Measurements from ENCODE around the gene TNFRSF18.
A peak's percentile ranks its signal among the peaks of the same experiment; 100 is the strongest.

TNFRSF18 gene

GRCh38 chr1:1226566-1227362 lies 20.4 kb upstream of the TNFRSF18 start:
- no peak for DNase-seq

GRCh38 chr1:1225913-1226312 lies 19.5 kb upstream of the TNFRSF18 start:
- DNase-seq, result no peak

GRCh38 chr1:1225238-1225845 lies 18.9 kb upstream of the TNFRSF18 start:
- no peak for DNase-seq

GRCh38 chr1:1223891-1224290 lies 17.5 kb upstream of the TNFRSF18 start:
- no peak for DNase-seq

- no peak for DNase-seq
These were observed 16.9 kb upstream of the TNFRSF18 start for GRCh38 chr1:1223321-1223720.

- no peak for DNase-seq
These were observed 16.3 kb upstream of the TNFRSF18 start for GRCh38 chr1:1222575-1223225.

GRCh38 chr1:1221887-1222574 lies 15.6 kb upstream of the TNFRSF18 start:
- no peak for DNase-seq

- no peak for DNase-seq
These were observed 13.8 kb upstream of the TNFRSF18 start for GRCh38 chr1:1220197-1220596.

- no peak for DNase-seq
These were observed 12.9 kb upstream of the TNFRSF18 start for GRCh38 chr1:1219341-1219740.

- DNase-seq, result no peak
These were observed 12.3 kb upstream of the TNFRSF18 start for GRCh38 chr1:1218524-1219200.

GRCh38 chr1:1217621-1218523 lies 11.5 kb upstream of the TNFRSF18 start:
- DNase-seq, result peak; percentile 39 to 67 (median 53)

GRCh38 chr1:1216770-1217620 lies 10.6 kb upstream of the TNFRSF18 start:
- DNase-seq, result no peak

GRCh38 chr1:1215881-1216605 lies 9.7 kb upstream of the TNFRSF18 start:
- no peak for DNase-seq

GRCh38 chr1:1215080-1215676 lies 8.8 kb upstream of the TNFRSF18 start:
- DNase-seq, result peak; percentile 67 to 87 (median 79)

- peak; percentile 64 to 80 (median 70) for DNase-seq
These were observed 7.2 kb upstream of the TNFRSF18 start, which contains the start of gene TNFRSF4 for GRCh38 chr1:1213345-1214265. Gene TNFRSF4, minus strand, starts transcription at chr1:1214153. Its CDS starts 26 bp downstream, at chr1:1214127.

- peak; percentile 47 to 75 (median 48) for DNase-seq
These were observed 6.5 kb upstream of the TNFRSF18 start for GRCh38 chr1:1212780-1213344.

GRCh38 chr1:1211541-1212441 lies 5.4 kb upstream of the TNFRSF18 start:
- no peak for DNase-seq
